Measurements from ENCODE around the gene GRK6. TPM values are rescaled to one million over a fixed set of nuclear protein-coding genes. Genes with fewer than 3 reads are reported as not detected.
A peak's percentile ranks its signal among the peaks of the same experiment; 100 is the strongest.

GRK6 gene
- total and polyA plus RNA-seq, 2 experiments from 2014 or later = 13.0 to 56.8 TPM

DNA sequence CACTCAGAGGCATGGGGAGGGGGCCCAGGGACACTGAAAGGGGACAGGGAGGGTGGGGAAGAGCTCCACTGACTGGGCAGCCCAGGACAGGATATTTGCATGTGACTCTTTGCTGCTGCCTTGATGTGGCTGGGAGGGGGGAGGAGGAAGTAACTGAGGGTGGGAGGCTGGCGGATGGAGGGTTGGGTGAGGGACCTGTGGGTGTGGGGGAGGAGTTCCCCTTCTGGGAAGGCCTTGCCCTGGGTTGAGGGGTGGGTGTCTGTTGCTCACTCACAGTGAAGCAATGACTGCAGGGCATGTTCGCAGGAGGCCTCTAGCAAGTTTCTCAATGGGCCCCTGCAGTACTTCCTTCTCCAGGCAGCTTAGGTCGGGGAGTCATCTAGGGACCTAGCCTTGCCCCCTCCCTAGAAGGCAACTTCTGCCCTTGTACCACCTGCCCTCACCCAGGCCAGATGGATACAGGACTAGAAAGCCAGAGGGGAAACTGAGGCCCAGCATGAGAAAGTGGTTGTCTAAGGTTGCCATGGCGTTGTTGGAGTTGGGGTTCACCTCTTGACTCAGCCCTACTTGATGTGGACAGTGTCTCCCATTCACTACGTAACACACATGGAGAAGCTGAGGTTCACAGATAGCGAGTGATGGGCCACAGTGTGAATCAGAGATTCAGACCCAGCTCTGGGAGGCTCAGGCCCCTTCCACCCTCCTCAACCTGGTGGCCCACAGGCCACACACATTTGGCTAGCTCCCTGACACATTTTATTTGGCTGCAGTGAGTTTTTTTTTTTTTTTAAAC lies 3.0 kb downstream of the GRK6 start:
- Histone ChIP-seq H2AFZ (no peak overlapping the region), H3K4me1 (ENCODE audit: insufficient read depth) (peaks cover 20% of the 10 kb centered on the region), H3K4me3 (no peak overlapping the region), H3K27ac (ENCODE audit: low read depth) (no peak overlapping the region), H3F3A (replicated peaks; ENCODE audit: low read depth) (peaks cover 16% of the 10 kb centered on the region), H3K9me2 (ENCODE audit: insufficient read depth) (no peaks in the 10 kb centered on the region), H3K79me2 (replicated peaks; ENCODE audit: insufficient read depth) (peaks cover 21% of the 10 kb centered on the region), H4K20me1 (replicated peaks; ENCODE audit: insufficient read depth) (peaks cover 13% of the 10 kb centered on the region), H3K27me3 (ENCODE audit: insufficient read depth) (no peaks in the 10 kb centered on the region), H3K4me2 (no peak overlapping the region), H3K36me3 (ENCODE audit: insufficient read depth) (no peaks in the 10 kb centered on the region; the same call in 1 of the 2 replicates)
- peaks cover 13% of the 10 kb centered on the region for H3K36me3 Mint-ChIP-seq (ENCODE audit: low read depth)
- peak overlapping the region; percentile 22; the same call in 1 of the 2 replicates for H3K27ac Mint-ChIP-seq
- H3K9me3 Mint-ChIP-seq = no peaks in the 10 kb centered on the region; the same call in 2 of the 3 replicates
- TF ChIP-seq, protein P1, sequence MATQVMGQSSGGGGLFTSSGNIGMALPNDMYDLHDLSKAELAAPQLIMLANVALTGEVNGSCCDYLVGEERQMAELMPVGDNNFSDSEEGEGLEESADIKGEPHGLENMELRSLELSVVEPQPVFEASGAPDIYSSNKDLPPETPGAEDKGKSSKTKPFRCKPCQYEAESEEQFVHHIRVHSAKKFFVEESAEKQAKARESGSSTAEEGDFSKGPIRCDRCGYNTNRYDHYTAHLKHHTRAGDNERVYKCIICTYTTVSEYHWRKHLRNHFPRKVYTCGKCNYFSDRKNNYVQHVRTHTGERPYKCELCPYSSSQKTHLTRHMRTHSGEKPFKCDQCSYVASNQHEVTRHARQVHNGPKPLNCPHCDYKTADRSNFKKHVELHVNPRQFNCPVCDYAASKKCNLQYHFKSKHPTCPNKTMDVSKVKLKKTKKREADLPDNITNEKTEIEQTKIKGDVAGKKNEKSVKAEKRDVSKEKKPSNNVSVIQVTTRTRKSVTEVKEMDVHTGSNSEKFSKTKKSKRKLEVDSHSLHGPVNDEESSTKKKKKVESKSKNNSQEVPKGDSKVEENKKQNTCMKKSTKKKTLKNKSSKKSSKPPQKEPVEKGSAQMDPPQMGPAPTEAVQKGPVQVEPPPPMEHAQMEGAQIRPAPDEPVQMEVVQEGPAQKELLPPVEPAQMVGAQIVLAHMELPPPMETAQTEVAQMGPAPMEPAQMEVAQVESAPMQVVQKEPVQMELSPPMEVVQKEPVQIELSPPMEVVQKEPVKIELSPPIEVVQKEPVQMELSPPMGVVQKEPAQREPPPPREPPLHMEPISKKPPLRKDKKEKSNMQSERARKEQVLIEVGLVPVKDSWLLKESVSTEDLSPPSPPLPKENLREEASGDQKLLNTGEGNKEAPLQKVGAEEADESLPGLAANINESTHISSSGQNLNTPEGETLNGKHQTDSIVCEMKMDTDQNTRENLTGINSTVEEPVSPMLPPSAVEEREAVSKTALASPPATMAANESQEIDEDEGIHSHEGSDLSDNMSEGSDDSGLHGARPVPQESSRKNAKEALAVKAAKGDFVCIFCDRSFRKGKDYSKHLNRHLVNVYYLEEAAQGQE (IDR thresholded peaks at IDR 0.05; ENCODE audit: unreplicated experiment) = no peak
- TF ChIP-seq ZNF331 (CRISPR knock-in tag; IDR thresholded peaks at IDR 0.05; ENCODE audit: low read depth) (no peak), STAT1 (IDR thresholded peaks at IDR 0.05; ENCODE audit: unreplicated experiment) (no peak), EZH2phosphoT487 (IDR thresholded peaks at IDR 0.05; ENCODE audit: unreplicated experiment) (no peak), POLR2AphosphoS5 (IDR thresholded peaks at IDR 0.05; ENCODE audit: low read depth) (no peak), NANOG (IDR thresholded peaks at IDR 0.05; ENCODE audit: borderline replicate concordance) (no peak)
- TF ChIP-seq, protein P2, sequence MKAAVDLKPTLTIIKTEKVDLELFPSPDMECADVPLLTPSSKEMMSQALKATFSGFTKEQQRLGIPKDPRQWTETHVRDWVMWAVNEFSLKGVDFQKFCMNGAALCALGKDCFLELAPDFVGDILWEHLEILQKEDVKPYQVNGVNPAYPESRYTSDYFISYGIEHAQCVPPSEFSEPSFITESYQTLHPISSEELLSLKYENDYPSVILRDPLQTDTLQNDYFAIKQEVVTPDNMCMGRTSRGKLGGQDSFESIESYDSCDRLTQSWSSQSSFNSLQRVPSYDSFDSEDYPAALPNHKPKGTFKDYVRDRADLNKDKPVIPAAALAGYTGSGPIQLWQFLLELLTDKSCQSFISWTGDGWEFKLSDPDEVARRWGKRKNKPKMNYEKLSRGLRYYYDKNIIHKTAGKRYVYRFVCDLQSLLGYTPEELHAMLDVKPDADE (IDR thresholded peaks at IDR 0.05) = no peak
- TF ChIP-seq, protein P3, sequence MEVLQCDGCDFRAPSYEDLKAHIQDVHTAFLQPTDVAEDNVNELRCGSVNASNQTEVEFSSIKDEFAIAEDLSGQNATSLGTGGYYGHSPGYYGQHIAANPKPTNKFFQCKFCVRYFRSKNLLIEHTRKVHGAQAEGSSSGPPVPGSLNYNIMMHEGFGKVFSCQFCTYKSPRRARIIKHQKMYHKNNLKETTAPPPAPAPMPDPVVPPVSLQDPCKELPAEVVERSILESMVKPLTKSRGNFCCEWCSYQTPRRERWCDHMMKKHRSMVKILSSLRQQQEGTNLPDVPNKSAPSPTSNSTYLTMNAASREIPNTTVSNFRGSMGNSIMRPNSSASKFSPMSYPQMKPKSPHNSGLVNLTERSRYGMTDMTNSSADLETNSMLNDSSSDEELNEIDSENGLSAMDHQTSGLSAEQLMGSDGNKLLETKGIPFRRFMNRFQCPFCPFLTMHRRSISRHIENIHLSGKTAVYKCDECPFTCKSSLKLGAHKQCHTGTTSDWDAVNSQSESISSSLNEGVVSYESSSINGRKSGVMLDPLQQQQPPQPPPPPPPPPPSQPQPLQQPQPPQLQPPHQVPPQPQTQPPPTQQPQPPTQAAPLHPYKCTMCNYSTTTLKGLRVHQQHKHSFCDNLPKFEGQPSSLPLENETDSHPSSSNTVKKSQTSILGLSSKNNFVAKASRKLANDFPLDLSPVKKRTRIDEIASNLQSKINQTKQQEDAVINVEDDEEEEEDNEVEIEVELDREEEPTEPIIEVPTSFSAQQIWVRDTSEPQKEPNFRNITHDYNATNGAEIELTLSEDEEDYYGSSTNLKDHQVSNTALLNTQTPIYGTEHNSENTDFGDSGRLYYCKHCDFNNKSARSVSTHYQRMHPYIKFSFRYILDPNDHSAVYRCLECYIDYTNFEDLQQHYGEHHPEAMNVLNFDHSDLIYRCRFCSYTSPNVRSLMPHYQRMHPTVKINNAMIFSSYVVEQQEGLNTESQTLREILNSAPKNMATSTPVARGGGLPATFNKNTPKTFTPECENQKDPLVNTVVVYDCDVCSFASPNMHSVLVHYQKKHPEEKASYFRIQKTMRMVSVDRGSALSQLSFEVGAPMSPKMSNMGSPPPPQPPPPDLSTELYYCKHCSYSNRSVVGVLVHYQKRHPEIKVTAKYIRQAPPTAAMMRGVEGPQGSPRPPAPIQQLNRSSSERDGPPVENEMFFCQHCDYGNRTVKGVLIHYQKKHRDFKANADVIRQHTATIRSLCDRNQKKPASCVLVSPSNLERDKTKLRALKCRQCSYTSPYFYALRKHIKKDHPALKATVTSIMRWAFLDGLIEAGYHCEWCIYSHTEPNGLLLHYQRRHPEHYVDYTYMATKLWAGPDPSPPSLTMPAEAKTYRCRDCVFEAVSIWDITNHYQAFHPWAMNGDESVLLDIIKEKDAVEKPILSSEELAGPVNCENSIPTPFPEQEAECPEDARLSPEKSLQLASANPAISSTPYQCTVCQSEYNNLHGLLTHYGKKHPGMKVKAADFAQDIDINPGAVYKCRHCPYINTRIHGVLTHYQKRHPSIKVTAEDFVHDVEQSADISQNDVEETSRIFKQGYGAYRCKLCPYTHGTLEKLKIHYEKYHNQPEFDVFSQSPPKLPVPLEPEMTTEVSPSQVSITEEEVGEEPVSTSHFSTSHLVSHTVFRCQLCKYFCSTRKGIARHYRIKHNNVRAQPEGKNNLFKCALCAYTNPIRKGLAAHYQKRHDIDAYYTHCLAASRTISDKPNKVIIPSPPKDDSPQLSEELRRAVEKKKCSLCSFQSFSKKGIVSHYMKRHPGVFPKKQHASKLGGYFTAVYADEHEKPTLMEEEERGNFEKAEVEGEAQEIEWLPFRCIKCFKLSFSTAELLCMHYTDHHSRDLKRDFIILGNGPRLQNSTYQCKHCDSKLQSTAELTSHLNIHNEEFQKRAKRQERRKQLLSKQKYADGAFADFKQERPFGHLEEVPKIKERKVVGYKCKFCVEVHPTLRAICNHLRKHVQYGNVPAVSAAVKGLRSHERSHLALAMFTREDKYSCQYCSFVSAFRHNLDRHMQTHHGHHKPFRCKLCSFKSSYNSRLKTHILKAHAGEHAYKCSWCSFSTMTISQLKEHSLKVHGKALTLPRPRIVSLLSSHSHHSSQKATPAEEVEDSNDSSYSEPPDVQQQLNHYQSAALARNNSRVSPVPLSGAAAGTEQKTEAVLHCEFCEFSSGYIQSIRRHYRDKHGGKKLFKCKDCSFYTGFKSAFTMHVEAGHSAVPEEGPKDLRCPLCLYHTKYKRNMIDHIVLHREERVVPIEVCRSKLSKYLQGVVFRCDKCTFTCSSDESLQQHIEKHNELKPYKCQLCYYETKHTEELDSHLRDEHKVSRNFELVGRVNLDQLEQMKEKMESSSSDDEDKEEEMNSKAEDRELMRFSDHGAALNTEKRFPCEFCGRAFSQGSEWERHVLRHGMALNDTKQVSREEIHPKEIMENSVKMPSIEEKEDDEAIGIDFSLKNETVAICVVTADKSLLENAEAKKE (CRISPR knock-in tag; IDR thresholded peaks at IDR 0.05) = no peak
- TF ChIP-seq, protein P4, sequence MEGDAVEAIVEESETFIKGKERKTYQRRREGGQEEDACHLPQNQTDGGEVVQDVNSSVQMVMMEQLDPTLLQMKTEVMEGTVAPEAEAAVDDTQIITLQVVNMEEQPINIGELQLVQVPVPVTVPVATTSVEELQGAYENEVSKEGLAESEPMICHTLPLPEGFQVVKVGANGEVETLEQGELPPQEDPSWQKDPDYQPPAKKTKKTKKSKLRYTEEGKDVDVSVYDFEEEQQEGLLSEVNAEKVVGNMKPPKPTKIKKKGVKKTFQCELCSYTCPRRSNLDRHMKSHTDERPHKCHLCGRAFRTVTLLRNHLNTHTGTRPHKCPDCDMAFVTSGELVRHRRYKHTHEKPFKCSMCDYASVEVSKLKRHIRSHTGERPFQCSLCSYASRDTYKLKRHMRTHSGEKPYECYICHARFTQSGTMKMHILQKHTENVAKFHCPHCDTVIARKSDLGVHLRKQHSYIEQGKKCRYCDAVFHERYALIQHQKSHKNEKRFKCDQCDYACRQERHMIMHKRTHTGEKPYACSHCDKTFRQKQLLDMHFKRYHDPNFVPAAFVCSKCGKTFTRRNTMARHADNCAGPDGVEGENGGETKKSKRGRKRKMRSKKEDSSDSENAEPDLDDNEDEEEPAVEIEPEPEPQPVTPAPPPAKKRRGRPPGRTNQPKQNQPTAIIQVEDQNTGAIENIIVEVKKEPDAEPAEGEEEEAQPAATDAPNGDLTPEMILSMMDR (conservative IDR thresholded peaks at IDR 0.05; ENCODE audit: low read depth in 2 of 2) = no peak
- peaks cover 24% of the 10 kb centered on the region for H3K4me1 Mint-ChIP-seq
- peaks cover 20% of the 10 kb centered on the region for H3K27me3 Mint-ChIP-seq (ENCODE audit: insufficient read depth, low read depth, poor library complexity)
- H3K4me3 Mint-ChIP-seq = peak overlapping the region; percentile 16; the same call in 1 of the 3 replicates
- no peak for DNase-seq (ENCODE audit: low spot score)
- ATAC-seq = no peak

Measured in GM23338 (cell line).